IMR-90 (cell line): Measurements from ENCODE around the gene FIS1. TPM values are rescaled to one million over a fixed set of nuclear protein-coding genes. Genes with fewer than 3 reads are reported as not detected.

Source experiments
- ATAC-seq: fragments of 200-7000 bp; cut with Tn5 transposase; 2 replicates; pipeline ENCODE4 v1.9.1; 2020; ENCODE audit warnings: low read depth, mild to moderate bottlenecking, moderate library complexity
- BruUV-seq: library from RNA; stranded (reverse); fragments of 400-500 nt; replicated peaks from 2 replicates; lab custom pipeline; 2021; lab: Mats Ljungman, UMichigan
- CTCF ChIA-PET: fragments of 300-600 bp; formaldehyde crosslinking; extraction: SDS; loops from one replicate; lab custom pipeline; 2021; ENCODE audit warnings: antibody characterized with exemption; lab: Yijun Ruan, JAX
- POLR2A ChIA-PET: fragments of 300-600 bp; sonication (Branson Sonifier 250); formaldehyde crosslinking; loops from one replicate; lab custom pipeline; 2022; ENCODE audit warnings: antibody characterized with exemption; ENCODE audit not compliant: unreplicated experiment; lab: Charles Lee
- DNase-seq: peaks from one replicate; pipeline ENCODE4 v3.0.0; 2013
- H2AFZ ChIP-seq: replicated peaks from 2 replicates; pipeline ENCODE3; 2013; ENCODE audit warnings: low read length, mild to moderate bottlenecking; ENCODE audit not compliant: poor library complexity
- H2AK5ac ChIP-seq: 2 replicates; pipeline ENCODE4 v1.6.1; 2013; ENCODE audit warnings: low read depth, low read length, inconsistent platforms
- H2AK9ac ChIP-seq: replicated peaks from 2 replicates; pipeline ENCODE3; 2013; ENCODE audit warnings: mild to moderate bottlenecking, low read depth, low read length, moderate library complexity; ENCODE audit not compliant: poor library complexity
- H2BK120ac ChIP-seq: 2 replicates; pipeline ENCODE4 v1.6.1; 2013; ENCODE audit warnings: low read depth, low read length, inconsistent platforms
- H2BK15ac ChIP-seq: 3 replicates; pipeline ENCODE4 v1.6.1; 2013; ENCODE audit warnings: low read depth, low read length, inconsistent platforms
- H2BK20ac ChIP-seq: 2 replicates; pipeline ENCODE4 v1.6.1; 2013; ENCODE audit warnings: low read depth, mild to moderate bottlenecking, inconsistent platforms, low read length, moderate library complexity
- H2BK5ac ChIP-seq: 2 replicates; pipeline ENCODE4 v1.6.1; 2013; ENCODE audit warnings: mild to moderate bottlenecking, low read depth, low read length, inconsistent platforms; ENCODE audit not compliant: poor library complexity, severe bottlenecking
- H3K14ac ChIP-seq: replicated peaks from 2 replicates; pipeline ENCODE4 v1.6.1; 2013; ENCODE audit warnings: low read depth, low read length, inconsistent platforms
- H3K18ac ChIP-seq: 2 replicates; pipeline ENCODE4 v1.6.1; 2013; ENCODE audit warnings: low read depth, low read length, control low read depth
- H3K23ac ChIP-seq: 2 replicates; pipeline ENCODE4 v1.6.1; 2013; ENCODE audit warnings: low read depth, low read length, inconsistent platforms
- H3K27ac ChIP-seq: 2 replicates; pipeline ENCODE4 v1.5.1; 2013; ENCODE audit warnings: mild to moderate bottlenecking, control low read depth, low read length; ENCODE audit not compliant: insufficient read depth
- H3K27me3 ChIP-seq: 2 replicates; pipeline ENCODE4 v1.6.1; 2013; ENCODE audit warnings: low read length; ENCODE audit not compliant: control insufficient read depth, insufficient read depth
- H3K36me3 ChIP-seq: 2 replicates; pipeline ENCODE4 v1.6.1; 2013; ENCODE audit warnings: low read length, mixed read lengths; ENCODE audit not compliant: control insufficient read depth, insufficient read depth
- H3K4ac ChIP-seq: 2 replicates; pipeline ENCODE4 v1.6.1; 2013; ENCODE audit warnings: low read depth, low read length, inconsistent platforms
- H3K4me1 ChIP-seq: 2 replicates; pipeline ENCODE4 v1.6.1; 2013; ENCODE audit warnings: low read length, mixed read lengths; ENCODE audit not compliant: control insufficient read depth, insufficient read depth
- H3K4me2 ChIP-seq: 2 replicates; pipeline ENCODE4 v1.6.1; 2013; ENCODE audit warnings: low read depth, mild to moderate bottlenecking, control low read depth, low read length, moderate library complexity
- H3K4me3 ChIP-seq: 2 replicates; pipeline ENCODE4 v1.5.1; 2013; ENCODE audit warnings: low read depth, mild to moderate bottlenecking, control low read depth, low read length, moderate library complexity; ENCODE audit not compliant: insufficient read depth
- H3K56ac ChIP-seq: 2 replicates; pipeline ENCODE4 v1.6.1; 2013; ENCODE audit warnings: low read length, inconsistent platforms; ENCODE audit not compliant: insufficient read depth; ENCODE audit errors: extremely low read depth
- H3K79me1 ChIP-seq, 2 experiments: 2 replicates each; pipeline ENCODE4 v1.6.1; 2013; ENCODE audit warnings: low read length in 2 of 2, inconsistent platforms in 1 of 2, low read depth in 1 of 2
- H3K9ac ChIP-seq: 2 replicates; pipeline ENCODE4 v1.6.1; 2013; ENCODE audit warnings: low read depth, low read length, control low read depth
- H3K9me1 ChIP-seq: 2 replicates; pipeline ENCODE4 v1.6.1; 2013; ENCODE audit warnings: low read length, inconsistent platforms; ENCODE audit not compliant: insufficient read depth
- H3K9me3 ChIP-seq: 2 replicates; pipeline ENCODE4 v1.6.1; 2013; ENCODE audit warnings: low read length; ENCODE audit not compliant: control insufficient read depth, insufficient read depth
- H4K20me1 ChIP-seq: 2 replicates; pipeline ENCODE4 v1.6.1; 2013; ENCODE audit warnings: low read length, inconsistent platforms; ENCODE audit not compliant: insufficient read depth
- H4K5ac ChIP-seq: 2 replicates; pipeline ENCODE4 v1.6.1; 2013; ENCODE audit warnings: mild to moderate bottlenecking, low read depth, low read length, control low read depth
- H4K8ac ChIP-seq, 2 experiments: 2 replicates each; pipeline ENCODE4 v1.6.1; 2013; ENCODE audit warnings: low read depth in 2 of 2, low read length in 2 of 2, control low read depth in 1 of 2, inconsistent platforms in 1 of 2
- H4K91ac ChIP-seq: 2 replicates; pipeline ENCODE4 v1.6.1; 2013; ENCODE audit warnings: low read depth, low read length, inconsistent platforms; ENCODE audit not compliant: insufficient read depth
- BHLHE40 ChIP-seq: fragments of 150-350 bp; IDR thresholded peaks from 2 replicates; pipeline ENCODE4 v1.6.1; 2016; ENCODE audit warnings: mild to moderate bottlenecking, low read depth, low read length
- CEBPB ChIP-seq: IDR thresholded peaks from 2 replicates; pipeline ENCODE4 v1.6.1; 2012; ENCODE audit warnings: low read depth, low read length, improper control_type of control experiment
- CHD1 ChIP-seq: IDR thresholded peaks from 2 replicates; pipeline ENCODE4 v1.6.1; 2012; ENCODE audit warnings: low read depth, low read length, improper control_type of control experiment
- CTCF ChIP-seq: conservative IDR thresholded peaks from 2 replicates; pipeline ENCODE4 v1.5.1; 2012; ENCODE audit warnings: mild to moderate bottlenecking, low read depth, low read length, improper control_type of control experiment
- ELK1 ChIP-seq: fragments of 150-350 bp; IDR thresholded peaks from 2 replicates; pipeline ENCODE4 v1.6.1; 2016; ENCODE audit warnings: low read depth, mild to moderate bottlenecking, low read length, moderate library complexity, borderline replicate concordance
- FOS ChIP-seq: fragments of 150-350 bp; IDR thresholded peaks from 2 replicates; pipeline ENCODE4 v1.6.1; 2016; ENCODE audit warnings: low read depth, low read length
- MAFK ChIP-seq: IDR thresholded peaks from 2 replicates; pipeline ENCODE4 v1.6.1; 2012; ENCODE audit warnings: low read depth, low read length, improper control_type of control experiment
- MAZ ChIP-seq: IDR thresholded peaks from 2 replicates; pipeline ENCODE4 v1.6.1; 2012; ENCODE audit warnings: low read depth, mild to moderate bottlenecking, low read length, improper control_type of control experiment, moderate library complexity, borderline replicate concordance
- MXI1 ChIP-seq: IDR thresholded peaks from 2 replicates; pipeline ENCODE4 v1.6.1; 2012; ENCODE audit warnings: low read depth, mild to moderate bottlenecking, low read length, moderate library complexity, borderline replicate concordance
- NFE2L2 ChIP-seq: fragments of 150-350 bp; IDR thresholded peaks from 2 replicates; pipeline ENCODE4 v1.6.1; 2016; ENCODE audit warnings: low read depth, mild to moderate bottlenecking, low read length
- POLR2A ChIP-seq: IDR thresholded peaks from 2 replicates; pipeline ENCODE4 v1.6.1; 2012; ENCODE audit warnings: mild to moderate bottlenecking, low read depth, low read length
- RAD21 ChIP-seq: IDR thresholded peaks from 2 replicates; pipeline ENCODE4 v1.6.1; 2012; ENCODE audit warnings: low read length, improper control_type of control experiment
- RCOR1 ChIP-seq: IDR thresholded peaks from 2 replicates; pipeline ENCODE4 v1.6.1; 2012; ENCODE audit warnings: mild to moderate bottlenecking, low read length, improper control_type of control experiment; ENCODE audit not compliant: insufficient replicate concordance
- RFX5 ChIP-seq: IDR thresholded peaks from 2 replicates; pipeline ENCODE4 v1.8.0; 2012; ENCODE audit warnings: low read depth, mild to moderate bottlenecking, low read length, moderate library complexity
- SMC3 ChIP-seq: fragments of 150-350 bp; IDR thresholded peaks from 2 replicates; pipeline ENCODE4 v1.6.1; 2016; ENCODE audit warnings: low read depth, mild to moderate bottlenecking, antibody characterized with exemption, low read length, moderate library complexity
- USF2 ChIP-seq: fragments of 150-350 bp; IDR thresholded peaks from 2 replicates; pipeline ENCODE4 v1.6.1; 2017; ENCODE audit warnings: mild to moderate bottlenecking, antibody characterized with exemption, low read length, low read depth
- WGBS, 2 experiments: methylation state at CpG; one replicate each; pipeline versions ENCODE4 v1.1.5 to v1.1.7; 2013; ENCODE audit warnings: missing lambda C conversion rate in 2 of 2; ENCODE audit not compliant: insufficient read length in 1 of 2; ENCODE audit errors: extremely low coverage in 2 of 2; 5-methylcytosine and 5-hydroxymethylcytosine counted together
- dilution Hi-C: fragments of 300-500 bp; cut with HindIII; formaldehyde crosslinking; loops from one replicate; pipeline ENCODE4 v1.14.3; 2018; ENCODE audit warnings: low sequenced_read_pairs; ENCODE audit not compliant: unreplicated experiment
- in situ Hi-C: fragments of 300-500 bp; cut with MboI; formaldehyde crosslinking; loops from 3 replicates; pipeline ENCODE4 v1.14.3; 2019; ENCODE audit warnings: low sequenced_read_pairs, inconsistent platforms, mixed read lengths
- intact Hi-C: fragments of 100-400 bp; cut with micrococcal nuclease; formaldehyde crosslinking; loops from 2 replicates; pipeline ENCODE4 v1.10.0; 2022
- polyA plus RNA-seq, 3 experiments: library from polyadenylated mRNA; depleted of rRNA; stranded (reverse); fragments of >200 nt; gene quantifications; 2 replicates each; pipeline ENCODE4 v1.2.3, GENCODE V29; 2012; ENCODE audit warnings: low replicate concordance in 1 of 3
- total RNA-seq: library from RNA; depleted of rRNA; stranded (reverse); fragments of >200 nt; gene quantifications from 2 replicates; pipeline ENCODE4 v1.2.3, GENCODE V29; 2012

Gene FIS1
- total and polyA plus RNA-seq, 2 of the 4 experiments (the other 2 are of a cell fraction): 293 to 489 TPM

- in situ Hi-C loops: loop anchor here (25.0 kb wide), 1 partner anchor 1290 kb away; the partner anchor contains the start of gene AZGP1
- Histone ChIP-seq H3K4ac (no peak overlapping the region), H3K9ac (no peak overlapping the region), H4K91ac (no peak overlapping the region), H2BK20ac (no peak overlapping the region), H4K8ac (no peak overlapping the region), H3K4me2 (no peak overlapping the region), H4K20me1 (no peaks in the 10 kb centered on the region), H3K14ac (no peak overlapping the region), H2AK5ac (no peak overlapping the region), H4K5ac (no peak overlapping the region), H3K4me3 (no peak overlapping the region), H2AK9ac (no peak overlapping the region), H3K23ac (no peak overlapping the region; the same call in 1 of the 2 replicates), H3K56ac (no peak overlapping the region), H3K9me3 (no peaks in the 10 kb centered on the region), H2BK120ac (no peak overlapping the region), H3K9me1 (no peaks in the 10 kb centered on the region), H3K18ac (no peak overlapping the region), H3K27me3 (peaks cover 32% of the 10 kb centered on the region), H3K36me3 (no peaks in the 10 kb centered on the region), H3K79me1 (no peaks in the 10 kb centered on the region), H3K4me1 (no peaks in the 10 kb centered on the region), H2BK5ac (no peak overlapping the region), H2BK15ac (no peak overlapping the region), H2AFZ (no peak overlapping the region), H3K27ac (no peak overlapping the region)
- ATAC-seq (no peak), DNase-seq (no peak)
- TF ChIP-seq RFX5: no peak
- TF ChIP-seq MAZ: no peak
- no peak for TF ChIP-seq MAFK
- TF ChIP-seq SMC3: no peak
- no peak for TF ChIP-seq POLR2A
- TF ChIP-seq FOS: no peak
- no peak for TF ChIP-seq RAD21
- TF ChIP-seq CHD1: no peak
- no peak for TF ChIP-seq MXI1
- no peak for TF ChIP-seq RCOR1
- TF ChIP-seq CEBPB: no peak
- no peak for TF ChIP-seq USF2
- no peak for TF ChIP-seq ELK1
- no peak for TF ChIP-seq BHLHE40
- TF ChIP-seq CTCF: no peak
- no peak for TF ChIP-seq NFE2L2
- ChIA-PET POLR2A (no interaction called here), CTCF (no interaction called here)
- 59% methylated on average over 3 of the region's 9 CpGs; no CpG with 5 or more reads in 1 of the 2 experiments for WGBS, 2 experiments
- no TSS peak for BruUV-seq
- intact Hi-C loops: no loop called here
- dilution Hi-C loops: no loop called here
These were observed 32.3 kb upstream of the FIS1 start for GRCh38 chr7:101277155-101277554.
